Effector memory CD8-positive, alpha-beta T cell (primary cell): ENCODE measurements around the gene ASIC4.

Source experiments
- ATAC-seq: fragments of 150-1000 bp; cut with Tn5 transposase; replicated peaks from 2 replicates; pipeline ENCODE4 v1.10.0; 2021; ENCODE audit warnings: mild to moderate bottlenecking, moderate library complexity
- DNase-seq, 3 experiments: peaks; one replicate each; pipeline ENCODE4 v3.0.0; 2021
- H3K27ac Mint-ChIP-seq, 2 donors: one replicate each; pipeline ENCODE4 v1.8.0; 2022; ENCODE audit warnings: mild to moderate bottlenecking in 2 of 2, mixed read lengths in 2 of 2, moderate library complexity in 2 of 2
- H3K27me3 Mint-ChIP-seq, 2 donors: one replicate each; pipeline ENCODE4 v1.8.0; 2022; ENCODE audit warnings: mixed read lengths in 2 of 2
- H3K36me3 Mint-ChIP-seq: one replicate; pipeline ENCODE4 v1.8.0; 2022; ENCODE audit warnings: mild to moderate bottlenecking, moderate library complexity, mixed read lengths; ENCODE audit not compliant: insufficient read depth
- H3K4me1 Mint-ChIP-seq, 2 donors: one replicate each; pipeline ENCODE4 v1.8.0; 2022; ENCODE audit warnings: low read depth in 2 of 2, mixed read lengths in 2 of 2
- H3K4me3 Mint-ChIP-seq, 2 donors: one replicate each; pipeline ENCODE4 v1.8.0; 2022; ENCODE audit warnings: mild to moderate bottlenecking in 2 of 2, mixed read lengths in 2 of 2, moderate library complexity in 2 of 2
- H3K9me3 Mint-ChIP-seq, 2 donors: one replicate each; pipeline ENCODE4 v1.8.0; 2022; ENCODE audit warnings: mixed read lengths in 2 of 2

The ASIC4 gene

DNA sequence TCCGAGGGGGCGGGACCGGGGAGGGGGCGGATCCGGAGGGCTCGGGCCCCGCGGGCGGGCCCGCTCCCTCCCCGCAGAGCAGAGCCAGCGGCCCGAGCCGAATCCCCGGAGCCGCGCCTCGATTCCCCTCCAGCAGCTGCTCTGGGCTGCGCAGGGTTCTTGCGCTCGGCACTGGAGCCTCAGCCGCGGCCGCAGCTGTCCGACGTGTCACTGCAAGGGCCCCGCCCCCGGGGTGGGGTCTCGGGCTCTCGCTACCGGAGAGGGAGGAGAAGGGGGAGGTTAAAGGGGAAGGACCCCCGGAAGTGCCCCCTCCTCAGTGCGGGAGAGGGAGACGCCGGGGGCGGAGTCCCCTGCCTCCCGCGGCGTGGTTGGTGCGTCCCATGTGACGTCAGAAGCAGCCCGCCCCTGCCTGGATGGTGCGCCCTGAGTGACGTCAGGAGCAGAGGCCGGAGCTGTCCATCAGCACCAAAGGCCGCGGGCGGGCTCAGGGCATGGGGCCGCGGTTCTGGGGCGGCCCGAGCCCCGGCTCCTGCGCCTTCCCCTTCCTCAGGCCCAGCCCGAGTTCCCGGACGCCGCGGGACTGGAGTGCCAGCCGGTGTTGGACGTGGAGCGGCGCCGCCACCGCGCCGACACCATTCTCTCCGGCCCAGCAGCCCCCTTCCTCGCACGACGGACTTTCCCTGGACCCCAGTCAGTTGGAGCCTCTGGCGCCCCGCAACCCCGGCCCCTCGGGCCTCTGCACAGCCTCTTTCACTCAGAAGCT is 29.5 kb downstream of the ASIC4 start, which contains the start of the genes CHPF and TMEM198:
TSS of gene CHPF (minus strand) at position 214 of the 763 bp plus-strand sequence. CDS start 271 bp downstream, outside the sequence.
TSS of gene TMEM198 (plus strand) at position 433 of the 763 bp plus-strand sequence. CDS start 700 bp downstream, outside the sequence.
- H3K27ac Mint-ChIP-seq: peak within 1 kb of the TSS; percentile 71 to 80
- H3K9me3 Mint-ChIP-seq: no peaks in the 10 kb centered on the region
- H3K4me1 Mint-ChIP-seq: peaks cover 13 to 22% of the 10 kb centered on the region in 2 donors
- peaks cover 7% of the 10 kb centered on the region for H3K36me3 Mint-ChIP-seq
- DNase-seq: peak; percentile 86 to 87 (median 87)
- peaks cover 6 to 18% of the 10 kb centered on the region in 2 donors for H3K27me3 Mint-ChIP-seq
- peak within 1 kb of the TSS; percentile 82 to 83 for H3K4me3 Mint-ChIP-seq
- ATAC-seq: peak; percentile 72

DNA sequence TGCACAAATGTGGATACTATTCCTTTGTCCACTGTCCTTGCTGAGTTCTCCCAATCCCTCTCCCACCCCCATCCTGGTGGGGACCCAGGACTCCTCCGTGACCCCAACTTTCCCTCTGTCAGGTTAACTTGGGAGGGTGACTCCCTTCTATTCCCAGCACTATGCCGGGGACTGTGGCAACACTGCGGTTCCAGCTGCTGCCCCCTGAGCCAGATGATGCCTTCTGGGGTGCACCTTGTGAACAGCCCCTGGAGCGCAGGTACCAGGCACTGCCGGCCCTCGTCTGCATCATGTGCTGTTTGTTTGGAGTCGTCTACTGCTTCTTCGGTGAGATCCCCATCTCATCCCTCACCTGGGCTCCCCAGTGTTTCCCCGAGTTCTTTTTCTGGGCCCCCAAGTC is 30.3 kb downstream of the ASIC4 start:
- Mint-ChIP-seq H3K9me3 (no peaks in the 10 kb centered on the region), H3K27me3 (peaks cover 7 to 25% of the 10 kb centered on the region in 2 donors), H3K36me3 (peaks cover 3% of the 10 kb centered on the region), H3K27ac (peak overlapping the region in 1 of 2 donors; percentile 71), H3K4me3 (peak overlapping the region; percentile 82 to 83), H3K4me1 (peaks cover 13 to 22% of the 10 kb centered on the region in 2 donors)
- no peak for DNase-seq
- no peak for ATAC-seq

DNA sequence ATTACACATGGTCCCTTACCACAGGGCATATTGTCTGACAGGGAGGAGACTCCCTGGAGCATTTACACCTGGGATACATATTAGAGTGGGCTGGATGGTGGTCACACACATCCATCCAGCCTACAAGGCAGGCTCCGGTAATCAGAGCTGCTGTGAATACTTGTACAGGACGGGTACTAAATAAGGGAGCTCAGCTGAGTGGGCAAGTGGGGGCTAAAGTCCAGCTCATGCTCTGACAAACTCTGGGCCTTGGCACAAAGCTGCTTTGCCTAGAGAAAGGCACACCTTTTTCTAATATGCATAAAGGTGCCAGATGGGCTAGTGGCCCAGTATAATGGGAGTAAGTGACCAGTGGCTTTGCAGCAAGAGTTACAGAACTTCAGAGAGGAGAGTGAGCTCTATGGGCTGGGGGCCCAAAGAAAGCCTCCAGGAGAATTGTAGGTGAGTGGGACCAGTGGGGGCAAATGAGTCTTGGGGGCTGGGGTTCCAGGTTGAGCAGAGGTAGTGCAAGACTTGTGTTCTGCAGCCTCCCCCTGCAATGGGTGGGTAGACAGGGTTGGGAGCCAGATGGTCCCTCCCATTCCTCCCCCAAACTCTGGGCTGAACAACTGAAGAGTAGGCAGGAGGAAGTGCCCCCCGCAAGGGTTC is 31.1 kb downstream of the ASIC4 start:
- H3K9me3 Mint-ChIP-seq: no peaks in the 10 kb centered on the region
- no peak for ATAC-seq
- H3K4me1 Mint-ChIP-seq: peaks cover 13 to 22% of the 10 kb centered on the region in 2 donors
- H3K4me3 Mint-ChIP-seq: no peak overlapping the region
- no peak overlapping the region for H3K27ac Mint-ChIP-seq
- peaks cover 7 to 33% of the 10 kb centered on the region in 2 donors for H3K27me3 Mint-ChIP-seq
- no peak for DNase-seq
- H3K36me3 Mint-ChIP-seq: peaks cover 3% of the 10 kb centered on the region

DNA sequence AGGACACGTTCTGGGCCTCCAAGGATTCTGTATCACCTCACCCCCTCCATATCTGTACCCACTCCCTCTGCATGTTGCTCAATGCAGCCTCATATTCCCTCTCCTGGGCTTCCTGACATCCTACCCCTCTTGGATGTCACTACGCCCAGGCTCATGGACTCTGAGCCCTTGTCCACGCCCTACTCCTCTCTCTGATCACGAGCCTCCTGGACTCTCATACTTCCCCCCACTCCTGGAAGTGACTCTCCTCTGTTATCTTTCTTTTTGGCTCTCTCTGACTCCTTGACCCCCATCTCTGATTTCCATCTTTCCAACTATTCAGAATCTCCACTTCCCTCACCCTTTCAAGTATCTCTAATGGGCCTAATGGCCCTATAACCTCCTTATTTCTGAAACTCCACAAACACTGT is 31.7 kb downstream of the ASIC4 start:
- Mint-ChIP-seq H3K4me1 (peaks cover 14 to 22% of the 10 kb centered on the region in 2 donors), H3K27me3 (peaks cover 13 to 38% of the 10 kb centered on the region in 2 donors), H3K9me3 (no peaks in the 10 kb centered on the region), H3K36me3 (peaks cover 3% of the 10 kb centered on the region), H3K27ac (no peak overlapping the region), H3K4me3 (no peak overlapping the region)
- no peak for DNase-seq
- no peak for ATAC-seq

DNA sequence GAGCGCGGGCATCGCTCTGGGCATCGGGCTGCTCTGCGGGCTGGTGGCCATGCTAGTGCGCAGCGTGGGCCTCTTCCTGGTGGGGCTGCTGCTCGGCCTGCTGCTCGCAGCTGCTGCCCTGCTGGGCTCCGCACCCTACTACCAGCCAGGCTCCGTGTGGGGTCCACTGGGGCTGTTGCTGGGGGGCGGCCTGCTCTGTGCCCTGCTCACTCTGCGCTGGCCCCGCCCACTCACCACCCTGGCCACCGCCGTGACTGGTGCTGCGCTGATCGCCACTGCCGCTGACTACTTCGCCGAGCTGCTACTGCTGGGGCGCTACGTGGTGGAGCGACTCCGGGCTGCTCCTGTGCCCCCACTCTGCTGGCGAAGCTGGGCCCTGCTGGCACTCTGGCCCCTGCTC is 33.3 kb downstream of the ASIC4 start:
- Mint-ChIP-seq H3K27me3 (peaks cover 20 to 53% of the 10 kb centered on the region in 2 donors), H3K4me1 (peaks cover 18 to 21% of the 10 kb centered on the region in 2 donors), H3K4me3 (no peak overlapping the region), H3K36me3 (no peaks in the 10 kb centered on the region), H3K9me3 (no peaks in the 10 kb centered on the region), H3K27ac (no peak overlapping the region)
- no peak for ATAC-seq
- DNase-seq: no peak

DNA sequence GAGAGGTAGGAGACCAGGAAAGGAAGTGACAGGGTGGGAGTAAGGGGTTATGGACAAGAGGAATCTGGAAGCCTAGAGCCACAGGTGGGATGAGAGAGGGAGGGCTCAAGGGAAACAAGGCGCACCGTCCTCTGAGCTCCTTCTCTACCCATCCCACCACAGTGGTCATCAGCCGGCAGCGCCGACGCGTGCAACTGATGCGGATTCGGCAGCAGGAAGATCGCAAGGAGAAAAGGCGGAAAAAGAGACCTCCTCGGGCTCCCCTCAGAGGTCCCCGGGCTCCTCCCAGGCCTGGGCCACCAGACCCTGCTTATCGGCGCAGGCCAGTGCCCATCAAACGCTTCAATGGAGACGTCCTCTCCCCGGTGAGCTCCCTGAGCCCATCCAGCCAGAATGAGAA is 34.7 kb downstream of the ASIC4 start:
- no peak overlapping the region for H3K4me3 Mint-ChIP-seq
- H3K27me3 Mint-ChIP-seq: peaks cover 28 to 63% of the 10 kb centered on the region in 2 donors
- no peak for ATAC-seq

DNA sequence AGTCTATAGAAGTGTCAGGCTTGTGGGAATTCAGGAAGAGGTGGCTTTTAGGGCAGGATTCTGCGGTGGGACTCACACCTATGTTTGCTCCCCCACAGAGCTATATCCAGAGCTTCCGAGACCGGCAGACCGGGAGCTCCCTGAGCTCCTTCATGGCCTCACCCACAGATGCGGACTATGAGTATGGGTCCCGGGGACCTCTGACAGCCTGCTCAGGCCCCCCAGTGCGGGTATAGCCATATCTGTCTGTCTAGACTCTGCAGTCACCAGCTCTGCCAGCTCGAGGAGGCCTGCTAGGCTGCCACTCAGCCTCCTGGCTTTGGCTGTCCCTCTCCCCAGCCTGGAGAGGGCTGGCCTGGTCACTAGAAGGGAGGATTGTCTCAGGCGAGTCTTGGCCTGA is 35.3 kb downstream of the ASIC4 start:
- H3K27me3 Mint-ChIP-seq: peaks cover 34 to 70% of the 10 kb centered on the region in 2 donors
- no peaks in the 10 kb centered on the region for H3K9me3 Mint-ChIP-seq
- H3K27ac Mint-ChIP-seq: no peak overlapping the region
- H3K4me3 Mint-ChIP-seq: no peak overlapping the region
- ATAC-seq (no peak), DNase-seq (no peak)
- peaks cover 11% of the 10 kb centered on the region in 2 donors for H3K4me1 Mint-ChIP-seq
- peaks cover 4% of the 10 kb centered on the region for H3K36me3 Mint-ChIP-seq

More for the DNA sequence above, 34.7 kb downstream of the ASIC4 start:
- H3K36me3 Mint-ChIP-seq: peaks cover under 1% of the 10 kb centered on the region
- H3K4me1 Mint-ChIP-seq: peaks cover 15 to 17% of the 10 kb centered on the region in 2 donors
- no peaks in the 10 kb centered on the region for H3K9me3 Mint-ChIP-seq
- no peak for DNase-seq
- H3K27ac Mint-ChIP-seq: no peak overlapping the region

DNA sequence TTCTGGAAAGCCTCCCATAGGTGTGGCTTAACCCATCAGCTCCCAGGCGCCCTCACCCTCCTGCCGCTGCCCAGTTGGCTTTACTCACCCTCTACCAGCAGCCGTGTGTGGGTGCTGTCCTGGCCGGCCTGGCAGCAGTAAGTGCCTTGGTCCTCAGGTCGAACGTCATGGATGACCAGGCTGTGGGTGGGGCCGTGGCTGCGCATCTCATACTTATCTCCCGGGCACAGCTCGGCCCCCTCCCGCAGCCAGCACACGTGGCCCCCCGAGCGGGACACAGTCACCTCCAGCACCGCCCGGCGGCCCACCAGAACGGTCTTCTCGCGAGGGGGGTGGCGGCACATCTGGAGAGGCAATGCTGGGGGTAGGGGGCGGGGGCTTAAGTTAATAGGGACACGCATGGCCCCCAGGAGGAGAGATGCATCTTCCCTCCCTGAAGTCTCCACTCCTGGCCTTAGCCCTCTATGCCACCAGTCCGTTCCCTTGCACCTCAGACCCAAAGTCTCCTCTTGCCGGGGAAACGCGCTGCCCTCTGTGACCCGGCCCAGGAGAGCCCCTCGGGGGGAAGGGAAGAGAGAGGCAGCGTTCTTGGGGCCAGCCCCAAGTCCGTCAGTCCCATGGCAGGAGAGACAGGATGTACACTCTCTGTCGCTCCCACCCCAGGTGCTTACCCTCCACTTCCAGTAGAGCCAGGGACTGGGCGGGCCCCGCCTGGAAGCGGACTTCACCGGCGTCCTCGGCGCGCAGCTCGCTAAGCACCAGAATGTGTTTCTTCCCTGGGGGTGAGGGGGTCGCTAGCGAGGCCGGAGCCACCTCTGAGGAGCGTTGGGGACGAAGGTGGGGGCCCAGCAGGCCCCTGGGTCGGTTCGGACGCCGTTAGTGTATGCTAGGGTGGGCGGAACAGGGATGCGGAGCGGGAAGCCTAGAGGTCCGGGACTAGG is 37.4 kb downstream of the ASIC4 start:
- Mint-ChIP-seq H3K9me3 (no peaks in the 10 kb centered on the region), H3K4me3 (peak overlapping the region; percentile 84 to 90), H3K27ac (no peak overlapping the region), H3K27me3 (peaks cover 50 to 91% of the 10 kb centered on the region in 2 donors), H3K4me1 (peaks cover 8% of the 10 kb centered on the region in 2 donors), H3K36me3 (peaks cover 4% of the 10 kb centered on the region)
- ATAC-seq: peak; percentile 11
- DNase-seq: peak in 1 of 3 experiments; percentile 14

DNA sequence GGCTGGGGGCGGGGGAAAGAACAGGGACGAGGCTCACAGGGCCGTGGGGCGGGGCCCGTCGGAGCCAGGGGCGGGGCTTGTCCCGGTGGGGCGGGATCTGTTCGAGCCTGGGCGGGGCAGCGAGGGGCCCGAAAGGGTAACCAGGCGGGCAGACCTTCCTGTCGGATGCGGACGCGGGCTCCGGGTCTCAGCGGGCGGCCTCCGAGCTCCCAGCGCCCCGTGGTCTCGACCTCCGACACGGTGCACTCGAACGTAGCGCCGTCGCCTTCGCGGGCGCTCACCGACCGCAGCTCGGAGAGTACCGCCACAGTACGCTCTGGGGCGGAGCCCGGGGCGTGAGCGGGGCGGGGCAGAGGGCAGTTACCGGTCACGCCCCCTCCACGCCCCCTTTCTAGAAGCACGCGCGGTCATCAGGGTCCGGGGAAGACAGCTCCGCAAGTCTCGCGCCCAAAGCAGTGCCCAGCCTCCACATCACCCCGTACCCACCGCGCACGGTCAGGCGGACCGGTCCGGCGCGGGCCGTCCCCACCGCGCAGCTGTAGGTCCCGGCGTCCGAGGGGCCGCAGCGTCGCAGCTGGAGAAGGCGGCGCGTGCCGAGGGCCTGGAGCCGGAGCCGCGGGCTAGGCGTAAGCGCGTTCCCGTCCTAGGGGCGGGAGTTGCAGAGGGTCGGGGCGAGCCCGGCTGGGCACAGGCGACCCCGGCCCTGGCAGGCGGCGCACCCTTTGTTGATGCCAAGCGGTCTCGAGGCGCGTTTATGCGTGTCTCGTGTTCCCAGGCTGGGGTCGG is 38.3 kb downstream of the ASIC4 start:
- peak; percentile 96 for ATAC-seq
- peak; percentile 71 to 79 (median 72) for DNase-seq
- H3K4me1 Mint-ChIP-seq: peaks cover 8% of the 10 kb centered on the region in 2 donors
- peaks cover 4% of the 10 kb centered on the region for H3K36me3 Mint-ChIP-seq
- no peak overlapping the region for H3K27ac Mint-ChIP-seq
- no peaks in the 10 kb centered on the region for H3K9me3 Mint-ChIP-seq
- peaks cover 52 to 88% of the 10 kb centered on the region in 2 donors for H3K27me3 Mint-ChIP-seq
- H3K4me3 Mint-ChIP-seq: peak overlapping the region; percentile 84 to 90

DNA sequence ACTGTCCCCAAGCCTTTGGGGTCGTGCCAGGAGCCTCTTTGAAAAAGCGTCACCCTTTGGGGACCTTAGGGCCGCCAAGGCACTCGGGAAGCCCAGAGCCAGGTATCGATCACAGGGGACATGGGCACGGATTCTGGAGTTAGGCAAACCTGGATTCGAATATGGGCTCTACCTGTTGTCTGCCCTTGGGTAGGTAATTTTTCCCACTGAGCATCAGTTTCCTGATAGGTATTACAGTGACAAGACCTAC is 38.8 kb downstream of the ASIC4 start:
- peaks cover 52 to 87% of the 10 kb centered on the region in 2 donors for H3K27me3 Mint-ChIP-seq
- no peak for DNase-seq
- H3K4me1 Mint-ChIP-seq: peaks cover 8% of the 10 kb centered on the region in 2 donors
- H3K9me3 Mint-ChIP-seq: no peaks in the 10 kb centered on the region
- peak overlapping the region in 1 of 2 donors; percentile 29 for H3K4me3 Mint-ChIP-seq
- H3K27ac Mint-ChIP-seq: no peak overlapping the region
- no peak for ATAC-seq
- peaks cover 4% of the 10 kb centered on the region for H3K36me3 Mint-ChIP-seq

DNA sequence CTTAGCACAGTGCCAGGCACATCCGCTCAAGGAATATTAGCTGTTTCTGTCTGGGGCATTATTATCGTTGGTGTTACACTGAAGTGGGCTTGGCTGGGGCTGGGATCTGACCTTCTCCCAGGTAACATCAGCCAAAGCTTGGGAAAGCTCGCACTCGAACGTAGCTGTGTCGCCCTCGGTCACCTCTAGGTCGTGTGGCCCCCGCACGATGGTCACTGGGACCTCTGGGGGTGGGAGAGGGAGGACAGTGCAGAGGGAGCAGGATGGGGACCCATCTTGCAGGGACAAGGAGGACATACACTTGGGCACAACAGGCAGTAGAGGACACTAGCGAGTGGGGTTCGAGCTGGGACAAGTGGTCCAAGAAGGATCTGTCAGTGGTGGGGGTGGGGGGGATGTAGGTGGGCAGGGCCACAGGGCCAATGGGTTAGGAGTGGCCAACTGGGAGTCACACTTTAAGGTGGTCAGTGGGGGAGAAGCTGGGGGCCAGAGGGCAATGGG is 39.2 kb downstream of the ASIC4 start:
- peaks cover 53 to 87% of the 10 kb centered on the region in 2 donors for H3K27me3 Mint-ChIP-seq
- H3K4me1 Mint-ChIP-seq: peaks cover 8% of the 10 kb centered on the region in 2 donors
- no peak overlapping the region for H3K27ac Mint-ChIP-seq
- DNase-seq (no peak), ATAC-seq (no peak)
- H3K9me3 Mint-ChIP-seq: no peaks in the 10 kb centered on the region
- peaks cover 4% of the 10 kb centered on the region for H3K36me3 Mint-ChIP-seq
- H3K4me3 Mint-ChIP-seq: peak overlapping the region; percentile 29 to 33

DNA sequence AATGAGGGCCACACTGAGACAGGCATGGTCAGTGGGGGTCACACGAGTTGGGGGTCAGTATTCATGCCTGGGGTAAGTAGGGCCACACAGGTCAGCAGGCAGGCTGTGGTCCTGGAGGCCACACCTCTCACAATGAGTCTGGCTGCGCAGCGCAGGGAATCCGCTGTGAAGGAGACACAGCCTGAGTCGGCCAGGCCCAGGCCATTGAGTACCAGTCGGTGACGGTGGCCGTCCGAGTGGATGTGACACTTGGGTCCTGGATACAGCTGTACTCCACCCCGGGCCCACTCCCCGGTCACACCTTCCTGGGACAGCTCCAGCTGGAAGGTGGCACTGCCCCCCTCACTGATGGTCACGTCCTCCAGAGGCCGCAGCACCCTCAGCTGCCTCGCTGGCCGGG is 40.1 kb downstream of the ASIC4 start:
- no peak for ATAC-seq
- no peak overlapping the region for H3K4me3 Mint-ChIP-seq

More for the DNA sequence above, 40.1 kb downstream of the ASIC4 start:
- peaks cover 4% of the 10 kb centered on the region for H3K36me3 Mint-ChIP-seq
- H3K4me1 Mint-ChIP-seq: peaks cover 8% of the 10 kb centered on the region in 2 donors
- H3K27me3 Mint-ChIP-seq: peaks cover 57 to 87% of the 10 kb centered on the region in 2 donors
- no peaks in the 10 kb centered on the region for H3K9me3 Mint-ChIP-seq
- H3K27ac Mint-ChIP-seq: no peak overlapping the region
- no peak for DNase-seq
